Measurements from ENCODE around the gene EIF2AK2. TPM values are rescaled to one million over a fixed set of nuclear protein-coding genes. Genes with fewer than 3 reads are reported as not detected.
"Not testable (repeated sequence)": the region's sequence is repeated elsewhere in the genome, so short reads cannot be mapped to it uniquely, and the experiment has no call there.

Gene EIF2AK2
- total RNA-seq, 2 experiments from 2014 or later: 29.1 to 31.1 TPM

DNA sequence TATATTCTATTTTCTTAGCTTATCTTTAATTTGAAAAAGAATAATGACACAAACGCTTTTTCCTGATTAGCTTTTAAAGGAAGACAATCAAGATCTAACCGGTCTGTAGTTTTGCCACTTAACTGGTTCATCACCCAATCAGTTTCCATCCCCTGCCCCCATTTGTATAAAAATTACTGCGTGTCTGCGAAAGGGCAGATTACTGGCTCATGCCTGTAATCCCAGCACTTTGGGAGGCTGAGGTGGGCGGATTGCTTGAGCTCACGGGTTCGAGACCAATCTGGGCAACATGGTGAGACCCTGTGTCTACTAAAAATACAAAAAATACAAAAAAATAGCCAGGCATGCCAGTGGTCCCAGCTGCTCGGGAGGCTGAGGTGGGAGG, 41.9 kb upstream of the EIF2AK2 start:
- no peak overlapping the region for H3K4me3 ChIP-seq (ENCODE audit: low read length)
- H3K4me1 ChIP-seq (ENCODE audit: insufficient read depth, low read length): peaks cover 34% of the 10 kb centered on the region
- intact Hi-C loops (cut with DNase I, micrococcal nuclease): loop anchor here (5.0 to 10.0 kb wide), 3 partner anchors 34 to 604 kb away; partner anchors contain the start of genes CEBPZ (in 1 of the 2), FEZ2 (in 1 of the 2), GPATCH11 (in 1 of the 2) and HEATR5B (in 1 of the 2)
- H3K9me3 ChIP-seq (ENCODE audit: control insufficient read depth in 1 of 2, insufficient read depth in 1 of 2, low read length in 2 of 2): no peaks in the 10 kb centered on the region
- no peaks in the 10 kb centered on the region for H3K27me3 Mint-ChIP-seq
- peaks cover 43% of the 10 kb centered on the region for H3K36me3 Mint-ChIP-seq (ENCODE audit: low read depth)
- H3K9me3 Mint-ChIP-seq: no peaks in the 10 kb centered on the region
- ChIA-PET POLR2A (interaction anchor here (0.5 to 3.1 kb wide), 2 partner anchors 13 to 17 kb away, joined by 3 to 10 read pairs; no protein-coding TSS in a partner anchor), CTCF (interaction anchor here (0.6 kb wide), 2 partner anchors 59 to 1904 kb away, joined by 3 read pairs; no protein-coding TSS in a partner anchor)
- TF ChIP-seq, protein P1, sequence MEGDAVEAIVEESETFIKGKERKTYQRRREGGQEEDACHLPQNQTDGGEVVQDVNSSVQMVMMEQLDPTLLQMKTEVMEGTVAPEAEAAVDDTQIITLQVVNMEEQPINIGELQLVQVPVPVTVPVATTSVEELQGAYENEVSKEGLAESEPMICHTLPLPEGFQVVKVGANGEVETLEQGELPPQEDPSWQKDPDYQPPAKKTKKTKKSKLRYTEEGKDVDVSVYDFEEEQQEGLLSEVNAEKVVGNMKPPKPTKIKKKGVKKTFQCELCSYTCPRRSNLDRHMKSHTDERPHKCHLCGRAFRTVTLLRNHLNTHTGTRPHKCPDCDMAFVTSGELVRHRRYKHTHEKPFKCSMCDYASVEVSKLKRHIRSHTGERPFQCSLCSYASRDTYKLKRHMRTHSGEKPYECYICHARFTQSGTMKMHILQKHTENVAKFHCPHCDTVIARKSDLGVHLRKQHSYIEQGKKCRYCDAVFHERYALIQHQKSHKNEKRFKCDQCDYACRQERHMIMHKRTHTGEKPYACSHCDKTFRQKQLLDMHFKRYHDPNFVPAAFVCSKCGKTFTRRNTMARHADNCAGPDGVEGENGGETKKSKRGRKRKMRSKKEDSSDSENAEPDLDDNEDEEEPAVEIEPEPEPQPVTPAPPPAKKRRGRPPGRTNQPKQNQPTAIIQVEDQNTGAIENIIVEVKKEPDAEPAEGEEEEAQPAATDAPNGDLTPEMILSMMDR (IDR thresholded peaks at IDR 0.05): no peak
- H3K36me3 ChIP-seq (ENCODE audit: insufficient read depth, low read length): peaks cover 32% of the 10 kb centered on the region
- no peaks in the 10 kb centered on the region for H3K27me3 ChIP-seq (ENCODE audit: control insufficient read depth in 1 of 2, insufficient read depth in 2 of 2, low read length in 2 of 2)
- no peak for ATAC-seq (ENCODE audit: poor library complexity)
- H3K27ac ChIP-seq (ENCODE audit: low read depth in 1 of 2, low read length in 2 of 2): no peak overlapping the region
- peaks cover 42% of the 10 kb centered on the region for H3K4me1 Mint-ChIP-seq (ENCODE audit: low read depth)
- DNase-seq: no peak
- peak overlapping the region; percentile 62 for H3K4me3 Mint-ChIP-seq
- peak overlapping the region; percentile 65 for H3K27ac Mint-ChIP-seq

DNA sequence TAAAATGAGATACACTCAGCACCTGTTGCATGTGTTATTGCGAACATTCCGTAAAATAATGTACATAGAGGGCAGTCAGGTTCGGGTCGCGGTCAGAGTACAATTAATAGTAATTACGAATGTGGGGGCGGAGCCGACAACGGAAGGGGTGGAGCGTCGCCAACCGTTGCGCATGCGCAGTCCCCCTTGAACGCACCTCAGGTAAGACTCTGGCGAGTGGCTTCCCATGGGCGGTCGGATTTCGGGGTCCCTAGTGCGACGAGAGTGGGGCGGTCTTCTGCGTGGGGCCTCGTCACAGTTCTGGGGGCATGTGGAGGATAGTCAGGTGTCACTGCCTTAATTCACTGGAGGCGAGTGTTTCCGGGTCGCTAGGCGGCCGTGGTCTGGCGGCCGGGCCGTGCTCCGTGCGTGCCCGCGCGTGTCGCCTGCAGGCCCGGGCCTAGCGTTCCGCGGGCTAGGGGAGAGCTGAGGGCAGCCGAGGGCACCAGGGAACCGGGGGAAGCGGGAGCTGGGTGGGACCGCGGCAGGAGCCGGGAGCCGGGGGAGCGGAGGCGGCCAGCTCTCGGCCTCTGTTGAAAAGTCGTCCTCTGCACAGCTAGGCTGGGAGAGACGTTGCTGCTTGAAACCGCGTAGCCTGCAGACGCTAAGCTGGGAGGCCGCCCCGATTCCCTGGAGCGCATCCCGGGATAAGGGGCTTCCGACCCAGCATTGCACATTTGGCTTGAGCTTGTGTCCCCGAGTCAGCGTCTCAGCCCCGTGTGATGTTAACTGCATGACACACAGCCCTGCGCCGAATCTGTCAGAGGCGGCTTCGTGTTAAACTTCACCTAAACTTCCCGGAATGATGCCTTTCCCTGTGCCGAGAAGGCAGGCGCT, 39.8 kb upstream of the EIF2AK2 start, which contains the start of gene CEBPZOS:
Gene CEBPZOS, plus strand, starts transcription at position 177 of the 876 bp plus-strand sequence. CDS start 3,209 bp downstream, outside the sequence.
- H3K36me3 ChIP-seq (ENCODE audit: insufficient read depth, low read length): peaks cover 16% of the 10 kb centered on the region
- intact Hi-C loops (cut with DNase I, micrococcal nuclease): loop anchor here (2.0 to 10.0 kb wide), 5 partner anchors 34 to 602 kb away; partner anchors contain the start of genes CEBPZ (in 2 of the 2), NDUFAF7 (in 2 of the 2), EIF2AK2 (in 1 of the 2) and FEZ2 (in 1 of the 2)
- H3K27me3 ChIP-seq (ENCODE audit: control insufficient read depth in 1 of 2, insufficient read depth in 2 of 2, low read length in 2 of 2): no peaks in the 10 kb centered on the region
- H3K9me3 ChIP-seq (ENCODE audit: control insufficient read depth in 1 of 2, insufficient read depth in 1 of 2, low read length in 2 of 2): no peaks in the 10 kb centered on the region
- TF ChIP-seq, protein P1 (IDR thresholded peaks at IDR 0.05): no peak
- H3K9me3 Mint-ChIP-seq: no peaks in the 10 kb centered on the region
- ChIA-PET CTCF (no interaction called here), POLR2A (interaction anchor here (0.8 to 3.1 kb wide), 7 partner anchors 15 to 476 kb away, joined by 3 to 14 read pairs (median 5); partner anchors contain the start of genes CEBPZ, EIF2AK2, GPATCH11 and HEATR5B)
- H3K27me3 Mint-ChIP-seq: no peaks in the 10 kb centered on the region
- peaks cover 23% of the 10 kb centered on the region for H3K36me3 Mint-ChIP-seq (ENCODE audit: low read depth)
- ATAC-seq (ENCODE audit: poor library complexity): peak; percentile 87
- H3K4me3 ChIP-seq (ENCODE audit: low read length): peak within 1 kb of the TSS; percentile 87
- peaks cover 35% of the 10 kb centered on the region for H3K4me1 Mint-ChIP-seq (ENCODE audit: low read depth)
- peaks cover 34% of the 10 kb centered on the region for H3K4me1 ChIP-seq (ENCODE audit: insufficient read depth, low read length)
- peak; percentile 81 to 94 (median 90) for DNase-seq
- H3K27ac Mint-ChIP-seq: peak within 1 kb of the TSS; percentile 95
- H3K27ac ChIP-seq (ENCODE audit: low read depth in 1 of 2, low read length in 2 of 2): peak within 1 kb of the TSS; percentile 70 to 82
- peak within 1 kb of the TSS; percentile 99 for H3K4me3 Mint-ChIP-seq

DNA sequence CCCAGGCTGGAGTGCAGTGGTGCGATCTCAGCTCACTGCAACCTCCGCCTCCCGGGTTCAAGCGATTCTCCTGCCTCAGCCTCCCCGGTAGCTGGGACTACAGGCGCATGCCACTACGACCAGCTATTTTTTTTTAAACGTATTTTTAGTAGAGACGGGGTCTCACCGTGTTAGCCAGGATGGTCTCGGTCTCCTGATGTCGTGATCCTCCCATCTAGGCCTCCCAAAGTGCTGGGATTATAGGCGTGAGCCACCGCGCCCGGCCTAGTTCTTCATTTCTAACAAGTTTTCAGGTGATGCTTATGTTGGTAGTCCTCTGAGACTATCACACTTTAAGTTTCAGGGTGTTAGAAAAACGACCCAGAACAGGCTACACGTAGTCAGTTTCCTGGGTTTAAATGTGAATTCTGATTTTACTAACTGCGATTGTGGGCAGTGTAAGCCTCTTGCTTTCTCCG, 39.1 kb upstream of the EIF2AK2 start:
- Mint-ChIP-seq H3K4me3 (peak overlapping the region; percentile 99), H3K4me1 (ENCODE audit: low read depth) (peaks cover 29% of the 10 kb centered on the region), H3K27ac (peak overlapping the region; percentile 95), H3K36me3 (ENCODE audit: low read depth) (peaks cover 17% of the 10 kb centered on the region)
- H3K27me3 Mint-ChIP-seq; H3K27me3 ChIP-seq (ENCODE audit: control insufficient read depth in 1 of 2, insufficient read depth in 2 of 2, low read length in 2 of 2); CTCF ChIA-PET; H3K9me3 Mint-ChIP-seq; H3K36me3 ChIP-seq (ENCODE audit: insufficient read depth, low read length); ATAC-seq (ENCODE audit: poor library complexity); H3K9me3 ChIP-seq (ENCODE audit: control insufficient read depth in 1 of 2, insufficient read depth in 1 of 2, low read length in 2 of 2): not testable (repeated sequence)
- Histone ChIP-seq H3K4me1 (ENCODE audit: insufficient read depth, low read length) (peaks cover 34% of the 10 kb centered on the region), H3K4me3 (ENCODE audit: low read length) (peak overlapping the region; percentile 87), H3K27ac (ENCODE audit: low read depth in 1 of 2, low read length in 2 of 2) (peak overlapping the region; percentile 70 to 82)
- DNase-seq: peak in 1 of 14 experiments; percentile 6
- POLR2A ChIA-PET: interaction anchor here (0.8 to 1.8 kb wide), 5 partner anchors 36 to 128 kb away, joined by 3 to 14 read pairs (median 5); partner anchors contain the start of genes CEBPZ, EIF2AK2, GPATCH11 and HEATR5B
- intact Hi-C loops (cut with DNase I, micrococcal nuclease): loop anchor here (2.0 to 10.0 kb wide), 5 partner anchors 35 to 601 kb away; partner anchors contain the start of genes CEBPZ (in 2 of the 2), NDUFAF7 (in 2 of the 2), EIF2AK2 (in 1 of the 2) and FEZ2 (in 1 of the 2)
